GM19395 (cell line): ENCODE data around the gene DIAPH3.

Experiments
- ATAC-seq: cut with Tn5 transposase; IDR thresholded peaks from one replicate; pipeline ENCODE4 v1.9.1; 2021; ENCODE audit warnings: mild to moderate bottlenecking, moderate library complexity; ENCODE audit not compliant: unreplicated experiment

Gene DIAPH3

GRCh38 chr13:59879281-59879680, 284.4 kb downstream of the DIAPH3 start:
- ATAC-seq, result no peak

GRCh38 chr13:59877933-59878332, 285.8 kb downstream of the DIAPH3 start:
- ATAC-seq, result no peak

GRCh38 chr13:59874973-59875372, 288.8 kb downstream of the DIAPH3 start:
- ATAC-seq, result no peak

GRCh38 chr13:59873856-59874255, 289.9 kb downstream of the DIAPH3 start:
- no peak for ATAC-seq

- no peak for ATAC-seq
Observed at GRCh38 chr13:59873309-59873708, 290.4 kb downstream of the DIAPH3 start.

- ATAC-seq, result no peak
Observed at GRCh38 chr13:59867867-59868266, 295.9 kb downstream of the DIAPH3 start.

GRCh38 chr13:59865398-59865797, 298.3 kb downstream of the DIAPH3 start:
- no peak for ATAC-seq

GRCh38 chr13:59863621-59864020, 300.1 kb downstream of the DIAPH3 start:
- ATAC-seq, result no peak

- ATAC-seq, result no peak
Observed at GRCh38 chr13:59861676-59862075, 302.1 kb downstream of the DIAPH3 start.

- no peak for ATAC-seq
Observed at GRCh38 chr13:59856281-59856810, 307.4 kb downstream of the DIAPH3 start.

GRCh38 chr13:59846845-59847620, 316.7 kb downstream of the DIAPH3 start:
- ATAC-seq, result no peak

- no peak for ATAC-seq
Observed at GRCh38 chr13:59843040-59843439, 320.7 kb downstream of the DIAPH3 start.

- no peak for ATAC-seq
Observed at GRCh38 chr13:59842507-59842906, 321.2 kb downstream of the DIAPH3 start.

GRCh38 chr13:59839186-59839585, 324.5 kb downstream of the DIAPH3 start:
- no peak for ATAC-seq

- no peak for ATAC-seq
Observed at GRCh38 chr13:59837101-59837500, 326.6 kb downstream of the DIAPH3 start.

- no peak for ATAC-seq
Observed at GRCh38 chr13:59835569-59835968, 328.2 kb downstream of the DIAPH3 start.

GRCh38 chr13:59834801-59835200, 328.9 kb downstream of the DIAPH3 start:
- ATAC-seq, result no peak

- no peak for ATAC-seq
Observed at GRCh38 chr13:59829690-59830089, 334.0 kb downstream of the DIAPH3 start.

- no peak for ATAC-seq
Observed at GRCh38 chr13:59823486-59823885, 340.2 kb downstream of the DIAPH3 start.

GRCh38 chr13:59809564-59809963, 354.2 kb downstream of the DIAPH3 start:
- no peak for ATAC-seq

- no peak for ATAC-seq
Observed at GRCh38 chr13:59806801-59807200, 356.9 kb downstream of the DIAPH3 start.

GRCh38 chr13:59801107-59801880, 362.4 kb downstream of the DIAPH3 start:
- no peak for ATAC-seq
